Measurements from ENCODE around the gene ZFP91.

Gene ZFP91

GRCh38 chr11:58631378-58631777 is 52.5 kb downstream of the ZFP91 start:
- no peak for DNase-seq

- no peak for DNase-seq
Measured at GRCh38 chr11:58632510-58632909, 53.6 kb downstream of the ZFP91 start.

- DNase-seq = no peak
Measured at GRCh38 chr11:58636587-58636986, 57.7 kb downstream of the ZFP91 start.

- DNase-seq = no peak
Measured at GRCh38 chr11:58637371-58637770, 58.5 kb downstream of the ZFP91 start.

GRCh38 chr11:58639103-58639502 is 60.2 kb downstream of the ZFP91 start:
- no peak for DNase-seq

DNA sequence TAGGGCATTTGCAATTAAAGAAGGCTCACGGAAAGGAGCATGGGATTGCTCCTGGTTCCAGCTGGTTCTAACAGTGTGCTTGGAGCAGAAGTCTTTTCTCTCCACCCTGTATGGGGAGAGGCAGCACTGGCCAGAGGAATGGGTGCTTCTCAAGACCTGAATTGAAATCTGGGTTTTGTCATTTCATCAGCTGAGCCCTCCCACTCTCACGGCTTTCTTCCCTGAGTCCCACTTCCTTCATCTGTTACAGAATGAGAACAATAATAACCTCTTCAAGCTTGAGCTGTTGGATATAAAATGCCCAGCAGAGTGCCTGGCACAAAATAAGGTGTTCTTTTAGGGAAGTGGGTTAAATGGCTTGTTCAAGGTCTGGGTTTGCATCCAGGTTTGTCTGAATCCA is 60.8 kb downstream of the ZFP91 start:
- no peak for DNase-seq

DNA sequence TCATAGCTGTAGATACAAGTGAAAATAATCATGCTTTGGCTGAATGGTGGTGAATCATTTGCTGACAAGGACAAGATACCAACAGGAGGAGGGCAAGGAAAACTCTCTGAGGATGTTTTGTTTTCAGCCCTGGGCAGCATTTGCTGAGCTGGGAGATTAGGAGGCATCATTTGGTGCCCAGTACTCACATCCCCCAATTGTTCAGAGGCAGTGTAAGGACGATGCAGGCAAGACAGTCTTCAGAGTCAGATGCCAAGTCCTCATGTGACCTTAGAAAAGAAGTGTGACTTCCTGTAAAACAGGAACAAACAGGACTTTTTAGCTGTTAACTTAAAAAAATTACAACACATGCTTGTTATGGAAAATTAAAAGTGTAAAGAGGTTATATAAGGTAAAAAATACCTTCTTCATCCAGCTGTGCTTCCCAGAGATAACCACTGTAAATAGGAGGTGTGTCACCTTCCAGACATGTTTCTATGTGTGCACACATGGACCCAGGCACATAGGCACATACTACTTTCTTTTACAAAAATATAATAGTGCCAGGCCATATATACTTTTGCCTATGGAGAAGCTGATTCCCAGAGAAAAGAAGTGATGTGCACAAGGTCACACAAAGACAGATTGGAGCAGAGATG is 61.6 kb downstream of the ZFP91 start:
- no peak for DNase-seq

- no peak for DNase-seq
Measured at GRCh38 chr11:58641341-58641740, 62.5 kb downstream of the ZFP91 start.

- no peak for DNase-seq
Measured at GRCh38 chr11:58641803-58642581, 63.1 kb downstream of the ZFP91 start.

- no peak for DNase-seq
Measured at GRCh38 chr11:58645854-58646253, 67.0 kb downstream of the ZFP91 start.

DNA sequence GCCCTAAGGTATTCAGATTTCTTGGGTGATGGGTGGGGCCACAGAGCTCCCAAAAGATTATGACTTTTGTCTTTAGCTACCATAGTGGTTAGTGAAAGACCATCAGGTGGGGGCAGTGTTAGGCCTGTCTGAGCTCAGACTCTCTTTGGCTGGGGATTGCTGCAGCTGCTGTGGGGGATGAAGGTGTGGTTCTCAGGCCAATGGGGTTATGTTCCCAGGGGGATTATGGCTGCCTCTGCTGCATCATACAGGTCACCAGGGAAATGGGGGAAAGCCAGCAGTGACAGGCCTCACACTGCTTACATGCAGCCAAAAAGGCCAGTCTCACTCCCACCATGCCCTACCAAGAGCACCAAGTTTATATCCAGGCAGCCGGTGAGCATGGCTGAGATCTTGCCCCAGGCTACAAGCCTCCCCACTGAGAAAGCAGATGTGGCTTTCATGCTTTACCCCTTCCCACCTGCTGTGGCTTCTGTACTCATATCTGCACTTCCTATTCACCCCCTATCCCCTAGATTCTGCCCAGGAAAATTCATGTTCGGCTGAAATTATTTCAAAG is 68.4 kb downstream of the ZFP91 start:
- DNase-seq = no peak

- no peak for DNase-seq
Measured at GRCh38 chr11:58647866-58648265, 69.0 kb downstream of the ZFP91 start.

- DNase-seq = no peak
Measured at GRCh38 chr11:58649623-58650022, 70.8 kb downstream of the ZFP91 start.

DNA sequence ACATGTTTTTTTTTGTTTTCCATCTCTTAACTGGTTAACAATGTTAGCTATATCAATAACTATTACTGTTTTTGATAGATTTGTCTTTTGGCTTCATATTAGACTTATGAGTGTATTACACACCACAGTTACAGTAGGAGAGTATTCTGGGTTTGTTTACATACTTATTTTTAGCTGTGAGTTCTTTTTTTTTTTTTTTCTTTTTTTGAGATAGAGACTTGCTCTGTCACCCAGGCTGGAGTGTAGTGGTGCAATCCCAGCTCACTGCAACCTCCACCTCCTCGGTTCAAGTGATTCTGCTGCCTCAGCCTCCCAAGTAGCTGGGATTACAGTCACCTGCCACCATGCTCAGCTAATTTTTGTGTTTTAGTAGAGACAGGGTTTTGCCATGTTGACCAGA is 71.6 kb downstream of the ZFP91 start:
- no peak for DNase-seq

DNA sequence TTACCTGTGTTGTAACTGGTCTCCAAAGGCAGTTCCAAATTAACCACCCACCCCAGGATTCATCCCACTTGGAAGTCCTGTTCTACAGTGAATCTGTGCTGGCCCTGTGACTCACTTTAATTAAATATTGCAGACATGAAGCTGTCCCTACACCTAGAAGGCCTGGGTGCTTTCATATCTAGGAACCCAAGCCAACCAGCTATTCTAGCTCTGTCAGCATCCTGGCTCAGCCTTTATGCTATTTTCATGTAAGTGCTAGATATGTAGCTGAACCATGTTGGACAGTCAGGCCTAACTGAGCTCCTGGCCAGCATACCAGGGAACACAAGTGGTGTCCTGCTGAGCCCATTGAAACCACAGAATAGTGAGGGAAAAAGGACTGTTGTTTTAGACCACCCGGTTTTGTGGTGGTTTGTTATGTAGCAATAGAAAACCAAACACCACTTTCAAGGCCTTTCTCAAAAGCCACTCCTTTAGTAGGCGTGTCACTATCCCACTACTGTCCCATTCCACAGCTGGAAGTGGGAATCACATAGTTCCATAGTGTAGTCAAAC is 73.9 kb downstream of the ZFP91 start:
- no peak for DNase-seq

DNA sequence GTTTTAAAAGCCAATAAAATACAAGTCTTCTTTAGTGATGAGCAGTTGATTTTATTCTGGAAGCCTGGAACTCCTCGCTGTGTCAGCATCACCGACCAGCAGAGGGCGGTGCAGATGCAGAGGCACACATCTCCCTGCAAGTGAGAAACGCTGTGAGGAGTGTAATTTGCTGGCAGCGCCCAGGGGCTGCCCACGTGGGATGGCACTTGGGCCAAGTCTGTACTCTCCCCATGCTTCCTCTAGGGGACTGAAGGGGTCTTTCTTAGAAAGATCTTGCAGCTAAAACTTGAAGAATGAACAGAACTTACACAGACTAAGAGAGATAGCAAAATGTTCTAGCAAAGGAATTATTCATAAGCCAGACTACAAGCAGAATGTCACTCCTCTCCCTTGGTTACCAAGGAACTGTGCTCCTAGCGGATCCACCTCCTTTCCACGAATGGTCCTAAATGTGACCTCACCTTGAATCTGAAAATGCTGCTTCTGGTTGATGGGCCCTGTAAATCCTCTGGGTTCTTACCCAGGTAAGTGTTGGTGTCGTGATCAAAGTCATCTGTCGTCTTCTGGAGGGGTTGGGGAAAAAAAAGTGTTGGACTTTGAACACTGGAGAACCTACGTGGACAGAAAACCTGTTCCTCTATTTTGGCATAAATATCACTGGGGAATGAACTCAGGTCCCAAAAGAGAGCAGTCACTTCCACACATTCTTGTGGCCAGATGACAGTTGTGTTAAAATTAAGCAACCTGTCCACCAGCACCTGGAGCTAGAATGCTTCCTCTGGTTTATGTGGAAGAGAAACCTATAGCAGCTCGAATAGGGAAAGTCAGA is 75.4 kb downstream of the ZFP91 start:
- peak; percentile 59 for DNase-seq

DNA sequence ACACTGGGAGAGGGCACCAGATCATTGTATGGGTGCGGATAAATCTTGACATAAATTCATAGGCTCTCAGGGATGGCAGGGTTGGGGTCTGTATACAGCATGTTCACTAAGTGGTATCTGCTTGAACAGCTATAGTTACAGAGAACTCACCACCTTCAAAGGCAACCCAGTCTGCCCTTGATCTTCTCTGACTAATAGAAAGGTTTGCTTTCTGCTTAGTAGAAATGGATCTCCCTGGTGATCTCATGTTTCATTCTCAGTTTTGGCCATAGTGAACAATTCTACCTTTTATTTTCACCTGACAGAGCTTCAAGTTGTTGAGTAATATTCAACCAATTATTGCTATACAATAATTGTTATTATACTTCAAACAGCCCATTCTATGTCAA is 76.0 kb downstream of the ZFP91 start:
- DNase-seq = no peak

GRCh38 chr11:58656348-58656747 is 77.5 kb downstream of the ZFP91 start:
- DNase-seq = no peak

DNA sequence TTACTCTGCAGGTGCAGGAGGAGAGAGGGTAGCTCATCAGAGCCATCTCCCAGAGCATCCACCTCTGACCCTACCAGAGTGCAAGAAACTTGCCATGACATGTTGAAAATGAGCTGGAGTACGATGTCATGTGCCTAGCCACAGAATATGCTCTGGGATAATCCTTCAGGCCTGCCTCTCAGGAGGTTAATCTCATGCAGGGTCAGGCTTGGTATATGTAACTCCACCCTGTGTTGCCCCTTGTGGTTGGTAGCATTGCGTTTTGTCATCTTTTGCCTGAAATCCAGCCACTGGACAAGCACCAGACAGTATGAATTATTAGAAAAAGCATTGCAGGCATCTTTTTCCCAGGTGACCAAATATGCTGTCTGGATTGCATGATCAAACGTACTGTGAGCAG is 79.8 kb downstream of the ZFP91 start:
- DNase-seq = no peak

GRCh38 chr11:58659404-58659803 is 80.5 kb downstream of the ZFP91 start:
- no peak for DNase-seq

DNA sequence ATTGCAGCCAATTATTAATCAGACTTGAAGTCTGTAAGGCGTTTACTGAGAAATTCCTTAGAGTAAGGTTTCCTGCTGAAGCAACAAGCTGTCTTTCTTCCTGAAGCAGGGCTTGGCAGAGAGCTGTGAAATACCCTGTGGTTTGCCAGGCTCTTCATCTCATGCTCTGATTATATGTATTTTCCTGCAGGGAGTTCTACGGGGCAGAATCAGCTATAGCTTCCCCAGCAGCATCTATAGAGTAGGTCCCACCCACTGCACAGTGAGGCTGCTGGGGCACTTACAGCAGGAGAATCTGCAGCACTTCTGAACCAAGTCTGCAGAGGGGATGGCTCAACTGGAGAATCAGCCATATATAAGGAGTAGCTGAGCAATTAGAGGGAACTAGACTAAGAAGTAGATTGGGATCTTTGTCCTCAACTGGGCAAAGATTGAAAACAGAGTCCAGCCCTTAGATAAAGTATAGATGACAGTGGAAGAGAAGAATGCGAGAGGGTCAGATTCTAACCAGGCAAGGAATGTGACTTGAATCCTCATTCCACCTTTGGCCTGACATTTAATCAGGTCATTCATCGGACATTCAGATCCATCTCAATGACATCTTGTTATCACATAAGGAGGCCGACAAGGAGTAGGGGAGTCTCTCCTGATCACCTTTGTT is 81.2 kb downstream of the ZFP91 start:
- no peak for DNase-seq

All from central memory CD4-positive, alpha-beta T cell (primary cell).